Testis (tissue), 2 donors: ENCODE measurements around the gene RBBP8NL.

Source experiments
- CTCF ChIP-seq, 3 experiments: fragments of 450-650 bp in 2 of 3; fragments of 200-600 bp in 1 of 3; sonication (generic) in 1 of 3; IDR thresholded peaks; one replicate each; pipeline ENCODE4 v1.5.1; 2016 to 2019; ENCODE audit warnings: antibody characterized with exemption in 3 of 3, mild to moderate bottlenecking in 2 of 3, moderate library complexity in 1 of 3
- POLR2A ChIP-seq: fragments of 450-650 bp; IDR thresholded peaks from one replicate; pipeline ENCODE4 v1.6.1; 2017; ENCODE audit warnings: antibody characterized with exemption, mild to moderate bottlenecking, moderate library complexity

- TF ChIP-seq POLR2A (no peak), CTCF (IDR thresholded peaks at IDR 0.05) (no peak)
Observed at GRCh38 chr20:62422636-62423325, 4.6 kb downstream of the RBBP8NL start.
